Upper lobe of right lung (tissue), 1 donor: ENCODE data around the gene GLI3. TPM values are rescaled to one million over a fixed set of nuclear protein-coding genes. Genes with fewer than 3 reads are reported as not detected.

Source experiments
- ATAC-seq: fragments of 200-7000 bp; cut with Tn5 transposase; one replicate; pipeline ENCODE4 v1.9.1; 2020; ENCODE audit warnings: mild to moderate bottlenecking, moderate library complexity
- DNase-seq: peaks from one replicate; pipeline ENCODE4 v3.0.0-alpha.2; 2020
- H3K27ac ChIP-seq: fragments of 200-600 bp; one replicate; pipeline ENCODE4 v1.8.0; 2022
- H3K27me3 ChIP-seq: fragments of 200-600 bp; one replicate; pipeline ENCODE4 v1.8.0; 2022; ENCODE audit warnings: mild to moderate bottlenecking
- H3K36me3 ChIP-seq: fragments of 200-600 bp; one replicate; pipeline ENCODE4 v1.8.0; 2022
- H3K4me1 ChIP-seq: fragments of 200-600 bp; one replicate; pipeline ENCODE4 v1.8.0; 2022
- H3K4me3 ChIP-seq: fragments of 200-600 bp; one replicate; pipeline ENCODE4 v1.8.0; 2022; ENCODE audit warnings: mild to moderate bottlenecking
- H3K9me3 ChIP-seq: fragments of 200-600 bp; one replicate; pipeline ENCODE4 v1.8.0; 2022
- CTCF ChIP-seq: fragments of 200-600 bp; IDR thresholded peaks from one replicate; pipeline ENCODE4 v1.8.0; 2022; ENCODE audit warnings: antibody characterized with exemption
- intact Hi-C: fragments of 100-400 bp; cut with DNase I; formaldehyde crosslinking; loops from one replicate; pipeline ENCODE4 v1.11.0; 2022
- total RNA-seq: library from RNA; stranded (reverse); fragmentation: NEBNext Ultra II Directional; extraction: Animal tissue kit (Norgen Biotek cat#: 25700); gene quantifications from one replicate; pipeline ENCODE4 v1.2.1, GENCODE V29; 2021
- donor health status: DM: no; HTN: yes; CAD: no; lungs with severe emphysema.

The GLI3 gene
- total RNA-seq, 1 donor from 2014 or later, result 17.5 TPM

- TF ChIP-seq CTCF, result no peak
- H3K9me3 ChIP-seq, result no peaks in the 10 kb centered on the region
- H3K4me3 ChIP-seq, result no peak overlapping the region
- no peaks in the 10 kb centered on the region for H3K4me1 ChIP-seq
- H3K27ac ChIP-seq, result no peak overlapping the region
- H3K36me3 ChIP-seq, result peaks cover 5% of the 10 kb centered on the region
- DNase-seq (no peak), ATAC-seq (no peak)
- H3K27me3 ChIP-seq, result no peaks in the 10 kb centered on the region
- intact Hi-C loops, result no loop called here
Measured at GRCh38 chr7:42029405-42029804, 207.6 kb downstream of the GLI3 start.

GRCh38 chr7:42027521-42027920 is 209.5 kb downstream of the GLI3 start:
- ATAC-seq, result no peak
- TF ChIP-seq CTCF, result no peak
- no peak for DNase-seq
- intact Hi-C loops, result no loop called here
- H3K4me1 ChIP-seq, result no peaks in the 10 kb centered on the region
- H3K9me3 ChIP-seq, result no peaks in the 10 kb centered on the region
- H3K27me3 ChIP-seq, result no peaks in the 10 kb centered on the region
- H3K4me3 ChIP-seq, result no peak overlapping the region
- no peak overlapping the region for H3K27ac ChIP-seq
- peaks cover 8% of the 10 kb centered on the region for H3K36me3 ChIP-seq

GRCh38 chr7:42026622-42027197 is 210.3 kb downstream of the GLI3 start:
- no peak overlapping the region for H3K4me3 ChIP-seq
- DNase-seq, result no peak
- H3K4me1 ChIP-seq, result no peaks in the 10 kb centered on the region
- intact Hi-C loops, result no loop called here
- H3K9me3 ChIP-seq, result no peaks in the 10 kb centered on the region
- no peak for TF ChIP-seq CTCF
- H3K27ac ChIP-seq, result no peak overlapping the region
- ATAC-seq, result no peak
- peaks cover 8% of the 10 kb centered on the region for H3K36me3 ChIP-seq
- no peaks in the 10 kb centered on the region for H3K27me3 ChIP-seq

- no peak overlapping the region for H3K4me3 ChIP-seq
- no peaks in the 10 kb centered on the region for H3K27me3 ChIP-seq
- TF ChIP-seq CTCF, result no peak
- H3K4me1 ChIP-seq, result no peaks in the 10 kb centered on the region
- H3K9me3 ChIP-seq, result no peaks in the 10 kb centered on the region
- no peak overlapping the region for H3K27ac ChIP-seq
- ATAC-seq, result peak; percentile 24
- DNase-seq, result no peak
- peaks cover 8% of the 10 kb centered on the region for H3K36me3 ChIP-seq
- intact Hi-C loops, result no loop called here
Measured at GRCh38 chr7:42025635-42026375, 211.2 kb downstream of the GLI3 start.

- no peak for TF ChIP-seq CTCF
- DNase-seq (no peak), ATAC-seq (no peak)
- intact Hi-C loops, result no loop called here
- no peak overlapping the region for H3K27ac ChIP-seq
- no peaks in the 10 kb centered on the region for H3K4me1 ChIP-seq
- no peak overlapping the region for H3K4me3 ChIP-seq
- no peaks in the 10 kb centered on the region for H3K27me3 ChIP-seq
- peaks cover 8% of the 10 kb centered on the region for H3K36me3 ChIP-seq
- H3K9me3 ChIP-seq, result no peaks in the 10 kb centered on the region
Measured at GRCh38 chr7:42024537-42024936, 212.5 kb downstream of the GLI3 start.
